HepG2 (cell line): ENCODE results near the gene S100A11. TPM values are rescaled to one million over a fixed set of nuclear protein-coding genes. Genes with fewer than 3 reads are reported as not detected.
A peak's percentile ranks its signal among the peaks of the same experiment; 100 is the strongest.

ENCODE experiments used
- ARID4A ChIP-seq: sonication (generic); formaldehyde crosslinking; IDR thresholded peaks from 2 replicates; pipeline ENCODE4 v1.5.0; 2020; ENCODE audit warnings: mild to moderate bottlenecking, missing genetic modification reagents, borderline replicate concordance
- ATAD3A ChIP-seq: sonication (generic); formaldehyde crosslinking; IDR thresholded peaks from 2 replicates; pipeline ENCODE4 v1.4.0; 2020; ENCODE audit warnings: missing genetic modification reagents
- BHLHE40 ChIP-seq: IDR thresholded peaks from 2 replicates; pipeline ENCODE4 v1.6.1; 2011; ENCODE audit warnings: low read length, improper control_type of control experiment
- CHCHD3 ChIP-seq: sonication (generic); formaldehyde crosslinking; IDR thresholded peaks from 2 replicates; pipeline ENCODE4 v1.8.0; 2022; ENCODE audit warnings: mild to moderate bottlenecking, missing genetic modification reagents, moderate library complexity
- GATA4 ChIP-seq: sonication (generic); IDR thresholded peaks from 2 replicates; pipeline ENCODE4 v1.6.1; 2016; ENCODE audit warnings: antibody characterized with exemption, low read depth, borderline replicate concordance
- HDAC6 ChIP-seq: fragments of 200-600 bp; sonication (generic); IDR thresholded peaks from 2 replicates; pipeline ENCODE4 v1.7.0; 2017; ENCODE audit warnings: mild to moderate bottlenecking, antibody characterized with exemption, low read length, low read depth
- HOXD1 ChIP-seq: sonication (generic); formaldehyde crosslinking; IDR thresholded peaks from 2 replicates; pipeline ENCODE4 v1.5.0; 2020; ENCODE audit warnings: missing genetic modification reagents
- MED13 ChIP-seq: sonication (generic); formaldehyde crosslinking; IDR thresholded peaks from 2 replicates; pipeline ENCODE4 v1.5.0; 2020; ENCODE audit warnings: missing genetic modification reagents
- MTF2 ChIP-seq: sonication (generic); formaldehyde crosslinking; IDR thresholded peaks from 2 replicates; pipeline ENCODE4 v1.5.0; 2020; ENCODE audit warnings: missing genetic modification reagents, borderline replicate concordance
- NAIF1 ChIP-seq: sonication (generic); formaldehyde crosslinking; IDR thresholded peaks from 2 replicates; pipeline ENCODE4 v1.5.0; 2020; ENCODE audit warnings: mild to moderate bottlenecking, missing genetic modification reagents, borderline replicate concordance
- PITX1 ChIP-seq: sonication (generic); formaldehyde crosslinking; IDR thresholded peaks from 2 replicates; pipeline ENCODE4 v1.5.1; 2020; ENCODE audit warnings: mild to moderate bottlenecking, missing genetic modification reagents
- POGK ChIP-seq: sonication (generic); formaldehyde crosslinking; conservative IDR thresholded peaks from 2 replicates; pipeline ENCODE4 v1.8.0; 2022; ENCODE audit warnings: mild to moderate bottlenecking, moderate library complexity, missing genetic modification reagents
- RXRB ChIP-seq: IDR thresholded peaks from 2 replicates; pipeline ENCODE4 v1.6.1; 2016; ENCODE audit warnings: borderline replicate concordance, missing genetic modification reagents, missing compliant biosample characterization
- SIN3A ChIP-seq: IDR thresholded peaks from 2 replicates; pipeline ENCODE4 v1.6.1; 2011; ENCODE audit warnings: low read depth, mild to moderate bottlenecking, control low read depth, low read length, borderline replicate concordance
- SPEN ChIP-seq: sonication (generic); formaldehyde crosslinking; IDR thresholded peaks from 2 replicates; pipeline ENCODE4 v1.5.1; 2020; ENCODE audit warnings: low read depth, mild to moderate bottlenecking, missing genetic modification reagents
- TP53 ChIP-seq: sonication (generic); formaldehyde crosslinking; conservative IDR thresholded peaks from 2 replicates; pipeline ENCODE4 v1.4.0; 2020; ENCODE audit warnings: missing genetic modification reagents
- ZGPAT ChIP-seq: IDR thresholded peaks from 2 replicates; pipeline ENCODE4 v1.6.1; 2016; ENCODE audit warnings: mild to moderate bottlenecking
- ZMYM2 ChIP-seq: sonication (generic); formaldehyde crosslinking; IDR thresholded peaks from 2 replicates; pipeline ENCODE4 v1.8.0; 2022; ENCODE audit warnings: mild to moderate bottlenecking, missing genetic modification reagents
- ZNF232 ChIP-seq: sonication (generic); formaldehyde crosslinking; IDR thresholded peaks from 2 replicates; pipeline ENCODE4 v1.4.0; 2020; ENCODE audit warnings: missing genetic modification reagents, borderline replicate concordance
- ZNF629 ChIP-seq: sonication (generic); formaldehyde crosslinking; conservative IDR thresholded peaks from 2 replicates; pipeline ENCODE4 v1.5.0; 2020; ENCODE audit warnings: missing genetic modification reagents
- ZNF816 ChIP-seq: sonication (generic); formaldehyde crosslinking; IDR thresholded peaks from 2 replicates; pipeline ENCODE4 v1.8.0; 2022; ENCODE audit warnings: missing genetic modification reagents, mild to moderate bottlenecking, borderline replicate concordance
- ZNF879 ChIP-seq: sonication (generic); formaldehyde crosslinking; IDR thresholded peaks from 2 replicates; pipeline ENCODE4 v1.8.1; 2023; ENCODE audit warnings: missing genetic modification reagents
- polyA plus RNA-seq, 8 experiments: library from polyadenylated mRNA; depleted of rRNA in 3 of 8; stranded (reverse) in 7 of 8; unstranded in 1 of 8; fragments of >200 nt; fragmentation: Illumina TruSeq in 4 of 8; extraction: Trizol in 4 of 8; gene quantifications; 2 replicates each; pipeline versions ENCODE4 v1.2.1 to v1.2.3, GENCODE V29; 2011 to 2016; ENCODE audit warnings: low read depth in 4 of 8, missing spikeins in 1 of 8, mixed read lengths in 1 of 8; ENCODE audit not compliant: insufficient read depth in 1 of 8
- total RNA-seq, 5 experiments: library from RNA; depleted of rRNA; stranded (reverse); fragments of >200 nt; fragmentation: Illumina TruSeq; extraction: Trizol; gene quantifications; 2 replicates each; pipeline ENCODE4 v1.2.3, GENCODE V29; 2016; ENCODE audit warnings: low read depth in 1 of 5

The S100A11 gene
- total and polyA plus RNA-seq, 2 of the 13 experiments (the other 11 are each of a cell fraction or from before 2014, with no cell fraction given): 6.6 to 34.4 TPM

- peak; percentile 79; the same call in 1 of the 2 replicates for TF ChIP-seq POGK (CRISPR knock-in tag)
- TF ChIP-seq CHCHD3 (CRISPR knock-in tag): 0 out of 2 replicates have a peak, but pooled peaks have one; percentile 64
- TF ChIP-seq HDAC6: no peak
- peak; percentile 70; the same call in 1 of the 2 replicates for TF ChIP-seq MTF2 (CRISPR knock-in tag)
- 0 out of 2 replicates have a peak, but pooled peaks have one; percentile 57 for TF ChIP-seq SIN3A
- peak; percentile 33; the same call in 1 of the 2 replicates for TF ChIP-seq ZNF816 (CRISPR knock-in tag)
- TF ChIP-seq BHLHE40: peak; percentile 33; the same call in 1 of the 2 replicates
- no peak for TF ChIP-seq ZNF879 (CRISPR knock-in tag)
- peak; percentile 58 for TF ChIP-seq SPEN (CRISPR knock-in tag)
- TF ChIP-seq PITX1 (CRISPR knock-in tag): 0 out of 2 replicates have a peak, but pooled peaks have one; percentile 8
- TF ChIP-seq TP53 (CRISPR knock-in tag): no peak
- 0 out of 2 replicates have a peak, but pooled peaks have one; percentile 27 for TF ChIP-seq GATA4
- TF ChIP-seq HOXD1 (CRISPR knock-in tag): no peak
- peak; percentile 66; the same call in 1 of the 2 replicates for TF ChIP-seq ARID4A (CRISPR knock-in tag)
- no peak for TF ChIP-seq ZNF232 (CRISPR knock-in tag)
- no peak for TF ChIP-seq MED13
- peak; percentile 65; the same call in 1 of the 2 replicates for TF ChIP-seq ZGPAT (CRISPR knock-in tag)
- no peak for TF ChIP-seq ATAD3A (CRISPR knock-in tag)
- no peak for TF ChIP-seq NAIF1 (CRISPR knock-in tag)
- no peak for TF ChIP-seq ZNF629 (CRISPR knock-in tag)
- TF ChIP-seq ZMYM2 (CRISPR knock-in tag): peak; percentile 55; the same call in 1 of the 2 replicates
- peak; percentile 38; the same call in 1 of the 2 replicates for TF ChIP-seq RXRB (CRISPR knock-in tag)
Measured at GRCh38 chr1:152047730-152048415, 11.1 kb upstream of the S100A11 start (continued).
